ENCODE data around the gene CNTNAP2.

GRCh38 chr7:147571436-147572185, 1455.0 kb downstream of the CNTNAP2 start:
- TF ChIP-seq CTCF (conservative IDR thresholded peaks at IDR 0.05) (no peak), ZFX (IDR thresholded peaks at IDR 0.05) (no peak)

All from C4-2B (cell line).